ENCODE measurements around the gene RNF144A. TPM values are rescaled to one million over a fixed set of nuclear protein-coding genes. Genes with fewer than 3 reads are reported as not detected.
A peak's percentile ranks its signal among the peaks of the same experiment; 100 is the strongest.

RNF144A gene
- total and polyA plus RNA-seq, 10 of the 15 experiments (the other 5 are each of a cell fraction or from before 2014, with no cell fraction given), result 0.02 to 12.1 (median 0.48) TPM; not detected in 1

GRCh38 chr2:7071916-7072556, 154.8 kb downstream of the RNF144A start:
- WGBS (ENCODE audit: insufficient coverage, insufficient replicate concordance, low lambda C conversion rate, missing lambda C conversion rate), result 2% methylated on average over 3 of the region's 3 CpGs
- DNase-seq (ENCODE audit: low read depth, low spot score) (no peak), FAIRE-seq (no peak), ATAC-seq (peak; percentile 62)
- no peaks in the 10 kb centered on the region for H3K9me3 ChIP-seq (replicated peaks; ENCODE audit: control insufficient read depth, insufficient read depth, low read length)
- H4K20me1 ChIP-seq (ENCODE audit: control insufficient read depth, insufficient read depth), result no peaks in the 10 kb centered on the region
- H3K36me3 ChIP-seq (ENCODE audit: control insufficient read depth in 2 of 2, insufficient read depth in 2 of 2, low read length in 1 of 2), result no peaks in the 10 kb centered on the region
- no peaks in the 10 kb centered on the region for H3K27me3 ChIP-seq (replicated peaks in 1 of 2; ENCODE audit: control insufficient read depth in 2 of 2, insufficient read depth in 2 of 2, low read length in 1 of 2)
- ChIA-PET POLR2A (no interaction called here), CTCF (interaction anchor here (1.3 kb wide), 1 partner anchor 11 kb away, joined by 5 read pairs; no protein-coding TSS in a partner anchor), SMC1A (ENCODE audit: uncharacterized antibody, unreplicated experiment) (interaction anchor here (1.2 to 1.6 kb wide), 4 partner anchors 11 to 179 kb away, joined by 4 to 5 read pairs (median 4); no protein-coding TSS in a partner anchor), RAD21 (ENCODE audit: unreplicated experiment) (interaction anchor here (1.0 kb wide), 1 partner anchor 14 kb away, joined by 3 read pairs; no protein-coding TSS in a partner anchor)
- H3K4me2 ChIP-seq (ENCODE audit: control insufficient read depth, insufficient read depth), result no peak overlapping the region
- intact Hi-C loops (cut with micrococcal nuclease; ENCODE audit: unreplicated experiment) (no loop called here), in situ Hi-C loops (cut with MboI) (no loop called here)
- no peak overlapping the region for H3K27ac ChIP-seq (ENCODE audit: control insufficient read depth, insufficient read depth)
- H3K4me1 ChIP-seq (ENCODE audit: control insufficient read depth, insufficient read depth, low read length), result no peaks in the 10 kb centered on the region
- no peaks in the 10 kb centered on the region for H3K79me2 ChIP-seq (ENCODE audit: control insufficient read depth, insufficient read depth, low read length)
- no peak overlapping the region for H3K9ac ChIP-seq (ENCODE audit: control insufficient read depth, insufficient read depth, low read length)
- no peak overlapping the region for H3K4me3 ChIP-seq
- no peak overlapping the region for H2AFZ ChIP-seq (ENCODE audit: control insufficient read depth, low read depth, low read length)
- BruUV-seq (replicated peaks), result no TSS peak
- TF ChIP-seq E2F8 (IDR thresholded peaks at IDR 0.05; ENCODE audit: low read depth, partially characterized antibody) (no peak), ZBTB11 (CRISPR knock-in tag; IDR thresholded peaks at IDR 0.05) (no peak), CUX1 (IDR thresholded peaks at IDR 0.05; ENCODE audit: insufficient replicate concordance, low read depth, low read length) (no peak), MXI1 (IDR thresholded peaks at IDR 0.05; ENCODE audit: low read depth, low read length) (no peak), MLLT1 (IDR thresholded peaks at IDR 0.05) (no peak), PAX8 (IDR thresholded peaks at IDR 0.05) (no peak), IRF3 (IDR thresholded peaks at IDR 0.05) (no peak)
